K562 (cell line): ENCODE measurements around the gene ARL6IP1. TPM values are rescaled to one million over a fixed set of nuclear protein-coding genes. Genes with fewer than 3 reads are reported as not detected.

Experiments
- CEBPB ChIP-seq: fragments of 450-650 bp; IDR thresholded peaks from 2 replicates; pipeline ENCODE4 v1.6.1; 2016; ENCODE audit warnings: missing genetic modification characterization, missing compliant biosample characterization
- HNRNPLL ChIP-seq: fragments of 200-400 bp; formaldehyde crosslinking; IDR thresholded peaks from 2 replicates; pipeline ENCODE4 v1.6.1; 2017; ENCODE audit warnings: low read length, low read depth, mild to moderate bottlenecking; ENCODE audit not compliant: poor library complexity, severe bottlenecking
- NCOA1 ChIP-seq: fragments of 450-650 bp; IDR thresholded peaks from 2 replicates; pipeline ENCODE4 v1.6.1; 2016; ENCODE audit warnings: low read depth
- RUNX1 ChIP-seq: sonication (generic); IDR thresholded peaks from 2 replicates; pipeline ENCODE4 v1.6.1; 2016; ENCODE audit warnings: antibody characterized with exemption, low read depth
- TRIM24 ChIP-seq, 2 experiments: fragments of 450-650 bp; IDR thresholded peaks; 2 replicates each; pipeline ENCODE4 v1.6.1; 2016
- ZEB2 ChIP-seq: fragments of 450-650 bp; IDR thresholded peaks from 2 replicates; pipeline ENCODE4 v1.6.1; 2016
- ZNF41 ChIP-seq: fragments of 250-450 bp; sonication (Bioruptor Pico); conservative IDR thresholded peaks from 2 replicates; pipeline ENCODE4 v1.4.0; 2020; ENCODE audit warnings: mild to moderate bottlenecking
- polyA plus RNA-seq, 8 experiments: library from polyadenylated mRNA; depleted of rRNA in 4 of 8; stranded (reverse) in 5 of 8; unstranded in 3 of 8; fragments of >200 nt; fragmentation: Nextera tagmentation in 2 of 8; fragmentation: Illumina TruSeq in 1 of 8; extraction: Ambion mirVana in 2 of 8; extraction: Trizol in 1 of 8; gene quantifications; 2 replicates each; pipeline versions ENCODE4 v1.2.1 to v1.2.3, GENCODE V29; 2011 to 2014; ENCODE audit warnings: inconsistent platforms in 1 of 8, missing spikeins in 1 of 8
- total RNA-seq, 7 experiments: library from RNA; depleted of rRNA in 6 of 7; stranded (reverse); fragments of >200 nt in 6 of 7; fragmentation: Illumina TruSeq in 2 of 7; extraction: Trizol in 2 of 7; gene quantifications; 2 replicates each; pipeline versions ENCODE4 v1.2.1 to v1.2.3, GENCODE V29; 2011 to 2021; ENCODE audit warnings: low replicate concordance in 1 of 7
- TF ChIP-seq, protein P1 (sequence below), 2 experiments: fragments of 450-650 bp; formaldehyde crosslinking in 1 of 2; IDR thresholded peaks; 2 replicates each; pipeline versions ENCODE4 v1.4.0 to v1.6.1; 2014 to 2020; ENCODE audit warnings: mild to moderate bottlenecking in 2 of 2, borderline replicate concordance in 1 of 2, low read depth in 1 of 2
- TF ChIP-seq, protein P2 (sequence below): fragments of 250-450 bp; sonication (Bioruptor Pico); IDR thresholded peaks from 2 replicates; pipeline ENCODE4 v1.5.0; 2021; ENCODE audit warnings: mild to moderate bottlenecking, moderate library complexity
- TF ChIP-seq, protein P3 (sequence below): fragments of 450-650 bp; IDR thresholded peaks from 2 replicates; pipeline ENCODE4 v1.7.0; 2016; ENCODE audit warnings: borderline replicate concordance

The ARL6IP1 gene
- total and polyA plus RNA-seq, 9 of the 15 experiments (the other 6 are each of a cell fraction or from before 2014, with no cell fraction given): 102 to 391 (median 162) TPM

DNA sequence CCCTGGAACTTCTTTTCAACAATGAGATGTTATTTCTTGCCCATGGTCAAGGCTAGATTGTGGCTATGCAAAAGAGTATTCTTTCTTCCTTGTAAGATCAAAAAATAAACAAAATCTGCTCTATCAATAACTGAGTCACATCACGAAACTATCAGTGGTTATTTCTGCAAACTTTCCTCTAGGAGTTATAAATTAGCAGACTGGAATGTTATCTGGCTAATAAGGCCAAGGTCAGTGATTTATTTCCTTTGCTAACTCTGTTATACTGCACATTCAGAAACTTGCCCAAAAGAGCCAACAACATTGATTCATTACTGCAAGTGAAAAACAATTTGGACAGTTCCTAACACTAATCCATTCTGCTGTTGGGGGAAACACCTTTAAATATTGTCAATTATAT is 5.0 kb downstream of the ARL6IP1 start (continued):
- TF ChIP-seq, protein P1, sequence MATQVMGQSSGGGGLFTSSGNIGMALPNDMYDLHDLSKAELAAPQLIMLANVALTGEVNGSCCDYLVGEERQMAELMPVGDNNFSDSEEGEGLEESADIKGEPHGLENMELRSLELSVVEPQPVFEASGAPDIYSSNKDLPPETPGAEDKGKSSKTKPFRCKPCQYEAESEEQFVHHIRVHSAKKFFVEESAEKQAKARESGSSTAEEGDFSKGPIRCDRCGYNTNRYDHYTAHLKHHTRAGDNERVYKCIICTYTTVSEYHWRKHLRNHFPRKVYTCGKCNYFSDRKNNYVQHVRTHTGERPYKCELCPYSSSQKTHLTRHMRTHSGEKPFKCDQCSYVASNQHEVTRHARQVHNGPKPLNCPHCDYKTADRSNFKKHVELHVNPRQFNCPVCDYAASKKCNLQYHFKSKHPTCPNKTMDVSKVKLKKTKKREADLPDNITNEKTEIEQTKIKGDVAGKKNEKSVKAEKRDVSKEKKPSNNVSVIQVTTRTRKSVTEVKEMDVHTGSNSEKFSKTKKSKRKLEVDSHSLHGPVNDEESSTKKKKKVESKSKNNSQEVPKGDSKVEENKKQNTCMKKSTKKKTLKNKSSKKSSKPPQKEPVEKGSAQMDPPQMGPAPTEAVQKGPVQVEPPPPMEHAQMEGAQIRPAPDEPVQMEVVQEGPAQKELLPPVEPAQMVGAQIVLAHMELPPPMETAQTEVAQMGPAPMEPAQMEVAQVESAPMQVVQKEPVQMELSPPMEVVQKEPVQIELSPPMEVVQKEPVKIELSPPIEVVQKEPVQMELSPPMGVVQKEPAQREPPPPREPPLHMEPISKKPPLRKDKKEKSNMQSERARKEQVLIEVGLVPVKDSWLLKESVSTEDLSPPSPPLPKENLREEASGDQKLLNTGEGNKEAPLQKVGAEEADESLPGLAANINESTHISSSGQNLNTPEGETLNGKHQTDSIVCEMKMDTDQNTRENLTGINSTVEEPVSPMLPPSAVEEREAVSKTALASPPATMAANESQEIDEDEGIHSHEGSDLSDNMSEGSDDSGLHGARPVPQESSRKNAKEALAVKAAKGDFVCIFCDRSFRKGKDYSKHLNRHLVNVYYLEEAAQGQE (IDR thresholded peaks at IDR 0.05; ENCODE audit: borderline replicate concordance): no peak
- TF ChIP-seq, protein P1 (CRISPR knock-in tag; IDR thresholded peaks at IDR 0.05; ENCODE audit: low read depth): no peak
- TF ChIP-seq, protein P2, sequence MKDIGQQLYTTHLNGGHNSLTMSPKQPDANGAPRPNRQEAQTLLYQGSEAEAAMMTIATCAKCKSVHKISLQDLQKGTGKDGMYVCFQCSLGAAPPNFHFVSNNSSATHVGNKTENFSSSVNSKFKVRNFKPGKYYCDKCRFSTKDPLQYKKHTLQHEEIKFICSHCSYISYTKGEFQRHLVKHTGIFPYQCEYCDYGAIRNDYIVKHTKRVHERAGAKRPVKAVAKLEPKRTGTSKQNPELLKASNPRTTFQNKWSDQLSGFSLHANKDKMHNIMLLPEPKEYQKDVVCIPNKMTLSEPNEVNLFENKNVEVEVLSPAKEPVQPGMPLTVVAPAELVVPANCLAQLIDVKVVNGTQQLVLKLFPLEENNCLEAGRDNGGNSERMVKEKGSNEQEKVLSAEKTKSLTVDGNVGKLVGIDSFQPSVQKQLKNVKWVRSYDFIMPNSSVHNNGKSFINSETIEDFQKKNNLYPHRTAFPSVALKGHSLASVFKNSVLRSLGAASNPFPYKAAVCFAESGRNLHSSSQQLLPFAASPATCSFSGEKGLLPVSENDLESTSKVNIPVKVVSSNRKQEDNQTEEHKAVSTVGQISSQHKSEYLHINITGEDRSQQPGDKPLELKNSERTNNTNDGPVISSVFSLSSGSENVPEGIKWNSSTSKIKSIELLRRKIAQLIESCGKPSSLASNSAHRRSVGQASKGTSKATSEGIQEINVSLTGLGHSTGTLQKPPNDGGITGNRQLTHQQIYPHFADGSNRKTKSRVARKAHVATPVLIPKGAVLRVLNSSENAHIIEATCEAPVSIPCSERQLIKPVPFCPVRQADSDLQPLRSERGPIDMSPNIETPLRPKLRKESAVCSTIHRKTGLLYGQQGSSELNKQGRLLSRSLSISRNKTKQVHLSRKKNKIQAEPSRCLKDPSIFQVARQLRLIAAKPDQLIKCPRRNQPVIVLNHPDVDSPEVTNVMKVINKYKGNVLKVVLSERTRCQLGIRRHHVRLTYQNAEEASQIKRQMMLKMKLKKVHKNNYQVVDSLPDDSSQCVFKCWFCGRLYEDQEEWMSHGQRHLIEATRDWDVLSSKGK: no peak
- no peak for TF ChIP-seq ZNF41 (CRISPR knock-in tag)
- no peak for TF ChIP-seq ZEB2
- TF ChIP-seq CEBPB (tag): no peak
- no peak for TF ChIP-seq TRIM24 (IDR thresholded peaks at IDR 0.05)
- TF ChIP-seq HNRNPLL: no peak
- TF ChIP-seq RUNX1: no peak
- no peak for TF ChIP-seq NCOA1
- TF ChIP-seq, protein P3, sequence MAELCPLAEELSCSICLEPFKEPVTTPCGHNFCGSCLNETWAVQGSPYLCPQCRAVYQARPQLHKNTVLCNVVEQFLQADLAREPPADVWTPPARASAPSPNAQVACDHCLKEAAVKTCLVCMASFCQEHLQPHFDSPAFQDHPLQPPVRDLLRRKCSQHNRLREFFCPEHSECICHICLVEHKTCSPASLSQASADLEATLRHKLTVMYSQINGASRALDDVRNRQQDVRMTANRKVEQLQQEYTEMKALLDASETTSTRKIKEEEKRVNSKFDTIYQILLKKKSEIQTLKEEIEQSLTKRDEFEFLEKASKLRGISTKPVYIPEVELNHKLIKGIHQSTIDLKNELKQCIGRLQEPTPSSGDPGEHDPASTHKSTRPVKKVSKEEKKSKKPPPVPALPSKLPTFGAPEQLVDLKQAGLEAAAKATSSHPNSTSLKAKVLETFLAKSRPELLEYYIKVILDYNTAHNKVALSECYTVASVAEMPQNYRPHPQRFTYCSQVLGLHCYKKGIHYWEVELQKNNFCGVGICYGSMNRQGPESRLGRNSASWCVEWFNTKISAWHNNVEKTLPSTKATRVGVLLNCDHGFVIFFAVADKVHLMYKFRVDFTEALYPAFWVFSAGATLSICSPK: no peak
